Fibroblast of the aortic adventitia (primary cell): ENCODE results near the gene INSL4. TPM values are rescaled to one million over a fixed set of nuclear protein-coding genes. Genes with fewer than 3 reads are reported as not detected.

ENCODE experiments used
- DNase-seq: peaks from one replicate; pipeline ENCODE4 v3.0.0-alpha.2; 2010; ENCODE audit warnings: low read depth
- H3K4me3 ChIP-seq: 2 replicates; pipeline ENCODE4 v1.5.1; 2011; ENCODE audit warnings: low read depth, mild to moderate bottlenecking, control low read depth, low read length, moderate library complexity
- total RNA-seq: library from RNA; depleted of rRNA; stranded (reverse); fragments of >200 nt; gene quantifications from 2 replicates; pipeline ENCODE4 v1.2.3, GENCODE V29; 2012; ENCODE audit warnings: low replicate concordance
- TF ChIP-seq, protein P1 (sequence below): IDR thresholded peaks from 2 replicates; pipeline ENCODE4 v1.5.1; 2011; ENCODE audit warnings: mild to moderate bottlenecking, low read length, control low read depth, inconsistent platforms; ENCODE audit not compliant: insufficient read depth

The INSL4 gene
- total RNA-seq, 1 donor, result not detected

DNA sequence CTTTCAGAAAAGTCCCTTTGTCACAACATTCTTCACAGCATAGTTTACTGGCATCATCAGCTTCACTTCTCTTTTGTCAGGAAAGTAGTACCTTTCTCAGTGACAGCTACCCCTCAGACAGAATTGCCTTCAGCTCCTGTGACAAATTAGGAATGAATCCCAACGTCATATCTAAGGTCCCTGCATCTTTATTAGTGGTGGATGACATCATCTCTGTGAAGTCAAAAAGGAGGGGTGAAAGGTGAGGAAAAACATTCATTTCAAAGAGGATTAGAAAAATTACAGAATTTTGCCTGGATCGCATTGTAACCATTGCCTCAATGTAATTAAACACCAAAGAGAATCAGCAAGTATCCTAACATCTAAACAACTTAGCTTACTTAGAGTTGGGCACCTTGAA is 37.9 kb upstream of the INSL4 start:
- TF ChIP-seq, protein P1, sequence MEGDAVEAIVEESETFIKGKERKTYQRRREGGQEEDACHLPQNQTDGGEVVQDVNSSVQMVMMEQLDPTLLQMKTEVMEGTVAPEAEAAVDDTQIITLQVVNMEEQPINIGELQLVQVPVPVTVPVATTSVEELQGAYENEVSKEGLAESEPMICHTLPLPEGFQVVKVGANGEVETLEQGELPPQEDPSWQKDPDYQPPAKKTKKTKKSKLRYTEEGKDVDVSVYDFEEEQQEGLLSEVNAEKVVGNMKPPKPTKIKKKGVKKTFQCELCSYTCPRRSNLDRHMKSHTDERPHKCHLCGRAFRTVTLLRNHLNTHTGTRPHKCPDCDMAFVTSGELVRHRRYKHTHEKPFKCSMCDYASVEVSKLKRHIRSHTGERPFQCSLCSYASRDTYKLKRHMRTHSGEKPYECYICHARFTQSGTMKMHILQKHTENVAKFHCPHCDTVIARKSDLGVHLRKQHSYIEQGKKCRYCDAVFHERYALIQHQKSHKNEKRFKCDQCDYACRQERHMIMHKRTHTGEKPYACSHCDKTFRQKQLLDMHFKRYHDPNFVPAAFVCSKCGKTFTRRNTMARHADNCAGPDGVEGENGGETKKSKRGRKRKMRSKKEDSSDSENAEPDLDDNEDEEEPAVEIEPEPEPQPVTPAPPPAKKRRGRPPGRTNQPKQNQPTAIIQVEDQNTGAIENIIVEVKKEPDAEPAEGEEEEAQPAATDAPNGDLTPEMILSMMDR, result no peak
- no peak for DNase-seq
- no peak overlapping the region for H3K4me3 ChIP-seq

GRCh38 chr9:5195463-5195862 is 35.8 kb upstream of the INSL4 start:
- H3K4me3 ChIP-seq, result no peak overlapping the region
- TF ChIP-seq, protein P1, result no peak
- no peak for DNase-seq

- TF ChIP-seq, protein P1, result no peak
- no peak for DNase-seq
- no peak overlapping the region for H3K4me3 ChIP-seq
Measured at GRCh38 chr9:5205071-5205470, 26.1 kb upstream of the INSL4 start.

GRCh38 chr9:5230554-5230953 is 665 bp upstream of the INSL4 start:
- no peak for DNase-seq
- TF ChIP-seq, protein P1, result no peak
- no peak overlapping the region for H3K4me3 ChIP-seq

- DNase-seq, result peak; percentile 11
- TF ChIP-seq, protein P1, result no peak
- no peak overlapping the region for H3K4me3 ChIP-seq
Measured at GRCh38 chr9:5263351-5264218, 32.4 kb downstream of the INSL4 start.

GRCh38 chr9:5264219-5264595 is 33.0 kb downstream of the INSL4 start:
- TF ChIP-seq, protein P1, result no peak
- DNase-seq, result no peak
- no peak overlapping the region for H3K4me3 ChIP-seq

GRCh38 chr9:5265939-5266338 is 34.7 kb downstream of the INSL4 start:
- DNase-seq, result no peak
- TF ChIP-seq, protein P1, result no peak

More at GRCh38 chr9:5265939-5266338, 34.7 kb downstream of the INSL4 start:
- H3K4me3 ChIP-seq, result no peak overlapping the region
